ENCODE results near the gene HSD17B1.

HSD17B1 gene

GRCh38 chr17:42577532-42578281 lies 25.0 kb downstream of the HSD17B1 start, which contains the start of gene PSMC3IP:
Gene PSMC3IP, minus strand, starts transcription at chr17:42577729. Its CDS starts 43 bp downstream, at chr17:42577686.
- Histone ChIP-seq H3K4me1 (ENCODE audit: low read length) (peaks cover 37% of the 10 kb centered on the region), H3K36me3 (replicated peaks; ENCODE audit: insufficient read depth, low read length) (peaks cover 7% of the 10 kb centered on the region; the same call in 1 of the 2 replicates), H3K9me3 (replicated peaks; ENCODE audit: insufficient read depth, low read length) (no peaks in the 10 kb centered on the region), H3K9ac (ENCODE audit: low read length) (peak within 1 kb of the TSS; percentile 95), H3K79me2 (ENCODE audit: low read length) (peaks cover 65% of the 10 kb centered on the region), H3K27ac (ENCODE audit: low read length) (peak within 1 kb of the TSS; percentile 98), H3K4me2 (ENCODE audit: low read depth, low read length) (peak within 1 kb of the TSS; percentile 71), H3F3A (ENCODE audit: insufficient read depth, low read length) (peaks cover 40% of the 10 kb centered on the region), H3K4me3 (ENCODE audit: low read length) (peak within 1 kb of the TSS; percentile 90), H3K27me3 (replicated peaks; ENCODE audit: insufficient read depth, low read length) (no peaks in the 10 kb centered on the region), H4K20me1 (ENCODE audit: insufficient read depth, low read length) (no peaks in the 10 kb centered on the region), H3K9me2 (replicated peaks; ENCODE audit: insufficient read depth, low read length) (no peaks in the 10 kb centered on the region), H2AFZ (ENCODE audit: low read length) (peak within 1 kb of the TSS; percentile 53)
- TF ChIP-seq CTCF (IDR thresholded peaks at IDR 0.05; ENCODE audit: low read length) (peak; percentile 41), EZH2phosphoT487 (IDR thresholded peaks at IDR 0.05; ENCODE audit: low read length) (no peak)
- DNase-seq = peak; percentile 97

- DNase-seq = peak; percentile 99
- H3K4me1 ChIP-seq (ENCODE audit: low read length) = peaks cover 37% of the 10 kb centered on the region
- peak overlapping the region; percentile 90 for H3K4me3 ChIP-seq (ENCODE audit: low read length)
- peaks cover 6% of the 10 kb centered on the region; the same call in 1 of the 2 replicates for H3K36me3 ChIP-seq (replicated peaks; ENCODE audit: insufficient read depth, low read length)
- H2AFZ ChIP-seq (ENCODE audit: low read length) = no peak overlapping the region
- no peaks in the 10 kb centered on the region for H4K20me1 ChIP-seq (ENCODE audit: insufficient read depth, low read length)
- H3K27ac ChIP-seq (ENCODE audit: low read length) = peak overlapping the region; percentile 98
- peak overlapping the region; percentile 95 for H3K9ac ChIP-seq (ENCODE audit: low read length)
- H3K9me2 ChIP-seq (replicated peaks; ENCODE audit: insufficient read depth, low read length) = no peaks in the 10 kb centered on the region
- peak overlapping the region; percentile 71 for H3K4me2 ChIP-seq (ENCODE audit: low read depth, low read length)
- H3K27me3 ChIP-seq (replicated peaks; ENCODE audit: insufficient read depth, low read length) = no peaks in the 10 kb centered on the region
- TF ChIP-seq EZH2 (optimal IDR thresholded peaks at IDR 0.05; ENCODE audit: low read depth, low read length) = no peak
- peak; percentile 82 for TF ChIP-seq CTCF (IDR thresholded peaks at IDR 0.05; ENCODE audit: low read length)
- no peak for TF ChIP-seq EZH2phosphoT487 (IDR thresholded peaks at IDR 0.05; ENCODE audit: low read length)
- peaks cover 65% of the 10 kb centered on the region for H3K79me2 ChIP-seq (ENCODE audit: low read length)
- no peaks in the 10 kb centered on the region for H3K9me3 ChIP-seq (replicated peaks; ENCODE audit: insufficient read depth, low read length)
- peaks cover 40% of the 10 kb centered on the region for H3F3A ChIP-seq (ENCODE audit: insufficient read depth, low read length)
These were observed 25.7 kb downstream of the HSD17B1 start for GRCh38 chr17:42578282-42578869.

- H3K36me3 ChIP-seq (replicated peaks; ENCODE audit: insufficient read depth, low read length) = peaks cover 13% of the 10 kb centered on the region; the same call in 1 of the 2 replicates
- H3K4me2 ChIP-seq (ENCODE audit: low read depth, low read length) = peak overlapping the region; percentile 71
- TF ChIP-seq EZH2 (optimal IDR thresholded peaks at IDR 0.05; ENCODE audit: low read depth, low read length) (no peak), EZH2phosphoT487 (IDR thresholded peaks at IDR 0.05; ENCODE audit: low read length) (no peak), CTCF (IDR thresholded peaks at IDR 0.05; ENCODE audit: low read length) (no peak)
- DNase-seq = no peak
- H3K9ac ChIP-seq (ENCODE audit: low read length) = peak overlapping the region; percentile 60; the same call in 1 of the 2 replicates
- no peaks in the 10 kb centered on the region for H3K9me2 ChIP-seq (replicated peaks; ENCODE audit: insufficient read depth, low read length)
- H3K4me3 ChIP-seq (ENCODE audit: low read length) = peak overlapping the region; percentile 38
- no peak overlapping the region for H2AFZ ChIP-seq (ENCODE audit: low read length)
- peaks cover 37% of the 10 kb centered on the region for H3F3A ChIP-seq (ENCODE audit: insufficient read depth, low read length)
- H3K27ac ChIP-seq (ENCODE audit: low read length) = peak overlapping the region; percentile 98
- no peaks in the 10 kb centered on the region for H3K27me3 ChIP-seq (replicated peaks; ENCODE audit: insufficient read depth, low read length)
- peaks cover 63% of the 10 kb centered on the region for H3K79me2 ChIP-seq (ENCODE audit: low read length)
- no peaks in the 10 kb centered on the region for H3K9me3 ChIP-seq (replicated peaks; ENCODE audit: insufficient read depth, low read length)
- no peaks in the 10 kb centered on the region for H4K20me1 ChIP-seq (ENCODE audit: insufficient read depth, low read length)
- peaks cover 39% of the 10 kb centered on the region for H3K4me1 ChIP-seq (ENCODE audit: low read length)
These were observed 27.2 kb downstream of the HSD17B1 start for GRCh38 chr17:42579794-42580551.
